GM19043 (cell line): Measurements from ENCODE around the gene ZNF609.

Experiments
- ATAC-seq: cut with Tn5 transposase; IDR thresholded peaks from one replicate; pipeline ENCODE4 v1.9.1; 2021; ENCODE audit warnings: low read depth; ENCODE audit not compliant: unreplicated experiment

Gene ZNF609

GRCh38 chr15:64530918-64531317 lies 70.5 kb downstream of the ZNF609 start:
- no peak for ATAC-seq

GRCh38 chr15:64532521-64533315 lies 72.3 kb downstream of the ZNF609 start:
- no peak for ATAC-seq

GRCh38 chr15:64535460-64536243 lies 75.3 kb downstream of the ZNF609 start:
- no peak for ATAC-seq

- ATAC-seq: no peak
These were observed 76.0 kb downstream of the ZNF609 start for GRCh38 chr15:64536244-64536836.

GRCh38 chr15:64542091-64542490 lies 81.7 kb downstream of the ZNF609 start:
- no peak for ATAC-seq

- ATAC-seq: no peak
These were observed 84.1 kb downstream of the ZNF609 start for GRCh38 chr15:64544450-64544849.

- ATAC-seq: no peak
These were observed 86.9 kb downstream of the ZNF609 start for GRCh38 chr15:64547275-64547674.

- no peak for ATAC-seq
These were observed 87.9 kb downstream of the ZNF609 start for GRCh38 chr15:64548235-64548634.

GRCh38 chr15:64549860-64550259 lies 89.5 kb downstream of the ZNF609 start:
- no peak for ATAC-seq

- no peak for ATAC-seq
These were observed 92.0 kb downstream of the ZNF609 start for GRCh38 chr15:64552281-64552948.

GRCh38 chr15:64558460-64559179 lies 98.2 kb downstream of the ZNF609 start:
- no peak for ATAC-seq

- no peak for ATAC-seq
These were observed 98.9 kb downstream of the ZNF609 start for GRCh38 chr15:64559243-64559642.

- ATAC-seq: no peak
These were observed 100.1 kb downstream of the ZNF609 start for GRCh38 chr15:64560501-64560900.

- no peak for ATAC-seq
These were observed 100.6 kb downstream of the ZNF609 start for GRCh38 chr15:64560998-64561397.

GRCh38 chr15:64562003-64562640 lies 101.7 kb downstream of the ZNF609 start:
- ATAC-seq: no peak

GRCh38 chr15:64566102-64566501 lies 105.7 kb downstream of the ZNF609 start:
- no peak for ATAC-seq

- no peak for ATAC-seq
These were observed 106.5 kb downstream of the ZNF609 start for GRCh38 chr15:64566629-64567427.

- no peak for ATAC-seq
These were observed 108.4 kb downstream of the ZNF609 start for GRCh38 chr15:64568765-64569164.

GRCh38 chr15:64571857-64572291 lies 111.5 kb downstream of the ZNF609 start:
- ATAC-seq: peak; percentile 62
